ENCODE data around the gene C2.
"Not testable (repeated sequence)": the region's sequence is repeated elsewhere in the genome, so short reads cannot be mapped to it uniquely, and the experiment has no call there.

Gene C2

DNA sequence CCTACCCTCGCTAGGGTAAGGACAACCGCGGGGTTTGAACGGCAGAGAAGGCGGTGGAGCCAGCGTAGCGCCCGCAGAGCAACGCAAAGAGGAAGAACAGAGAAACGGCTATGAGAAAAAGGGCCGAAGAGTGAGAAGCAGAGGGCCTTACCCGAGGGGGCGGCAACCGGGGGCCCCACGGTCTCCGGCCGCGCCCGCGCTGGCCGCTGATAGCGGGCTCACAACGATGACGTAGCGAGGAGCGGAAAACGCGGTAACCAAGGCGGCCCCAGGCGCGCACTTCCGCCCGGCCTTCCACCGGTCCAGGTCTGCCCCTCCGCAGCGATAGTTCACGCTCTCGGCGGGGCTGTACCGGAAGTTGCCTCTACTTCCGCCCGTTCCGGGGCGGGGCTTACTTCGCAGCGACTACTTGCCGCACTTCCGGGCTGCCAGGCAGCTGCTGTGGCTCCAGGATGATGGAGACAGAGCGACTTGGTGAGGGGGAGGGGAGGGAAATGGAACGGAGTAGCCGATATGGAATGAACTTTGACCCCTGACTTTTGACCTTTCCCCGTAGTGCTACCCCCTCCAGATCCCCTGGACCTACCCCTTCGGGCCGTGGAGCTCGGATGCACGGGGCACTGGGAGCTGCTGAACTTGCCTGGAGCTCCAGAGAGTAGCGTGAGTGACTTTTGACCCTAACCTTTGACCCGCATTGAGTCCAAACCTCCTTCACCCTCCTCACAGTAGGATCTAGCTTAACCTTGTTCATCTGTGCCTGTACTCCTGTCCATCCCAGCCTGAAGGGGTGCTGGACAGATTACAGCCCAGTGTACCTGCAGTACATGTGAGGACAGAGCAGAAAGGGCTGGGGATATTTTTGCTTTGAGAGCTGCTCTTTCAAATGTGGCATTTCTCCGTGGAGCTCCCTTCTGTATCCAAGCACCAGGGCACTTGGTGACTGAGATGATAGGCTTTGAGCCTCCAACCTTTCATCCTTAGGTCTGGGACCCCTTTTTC is 31.5 kb downstream of the C2 start, which contains the start of the genes NELFE and SKIC2:
NELFE (minus strand) TSS at position 231 of the 999 bp plus-strand sequence. CDS start 525 bp downstream, outside the sequence.
SKIC2 (plus strand) TSS at position 435 of the 999 bp plus-strand sequence; CDS start at position 453, 18 bp downstream.
- peak; percentile 96 for DNase-seq (ENCODE audit: low read depth)

DNA sequence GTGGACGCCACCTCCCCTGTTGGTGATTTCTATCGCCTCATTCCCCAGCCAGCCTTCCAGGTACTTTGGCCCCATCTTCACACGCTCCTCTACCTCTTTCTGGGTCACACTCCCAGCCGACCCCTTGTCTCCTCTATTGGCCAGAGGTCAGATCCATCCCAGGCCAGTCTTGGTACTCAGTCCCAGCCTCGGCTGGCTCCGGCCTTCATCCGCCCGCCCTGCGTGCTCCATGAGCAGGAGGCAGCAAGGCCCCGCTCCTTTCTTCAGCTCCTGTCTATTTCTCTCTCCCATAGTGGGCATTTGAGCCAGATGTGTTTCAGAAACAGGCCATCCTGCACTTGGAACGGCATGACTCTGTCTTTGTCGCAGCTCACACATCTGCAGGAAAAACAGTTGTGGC is 34.1 kb downstream of the C2 start:
- DNase-seq (ENCODE audit: low read depth) = no peak

- no peak for DNase-seq (ENCODE audit: low read depth)
These were observed 36.4 kb downstream of the C2 start for GRCh38 chr6:31963921-31964320.

DNA sequence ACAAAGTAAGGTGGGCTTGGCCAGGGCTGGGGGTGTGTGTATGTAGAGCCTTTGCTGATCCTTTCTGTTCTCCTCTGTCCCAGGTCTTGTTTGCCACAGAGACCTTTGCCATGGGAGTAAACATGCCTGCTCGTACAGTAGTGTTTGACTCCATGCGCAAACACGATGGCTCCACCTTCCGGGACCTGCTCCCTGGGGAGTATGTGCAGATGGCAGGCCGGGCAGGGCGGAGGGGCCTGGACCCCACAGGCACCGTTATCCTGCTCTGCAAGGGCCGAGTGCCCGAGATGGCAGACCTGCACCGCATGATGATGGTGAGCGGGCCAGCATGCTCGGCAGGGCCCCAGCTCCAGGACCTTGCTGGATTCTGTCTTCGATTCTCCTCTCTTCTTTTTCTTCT is 38.2 kb downstream of the C2 start:
- no peak for DNase-seq (ENCODE audit: low read depth)

DNA sequence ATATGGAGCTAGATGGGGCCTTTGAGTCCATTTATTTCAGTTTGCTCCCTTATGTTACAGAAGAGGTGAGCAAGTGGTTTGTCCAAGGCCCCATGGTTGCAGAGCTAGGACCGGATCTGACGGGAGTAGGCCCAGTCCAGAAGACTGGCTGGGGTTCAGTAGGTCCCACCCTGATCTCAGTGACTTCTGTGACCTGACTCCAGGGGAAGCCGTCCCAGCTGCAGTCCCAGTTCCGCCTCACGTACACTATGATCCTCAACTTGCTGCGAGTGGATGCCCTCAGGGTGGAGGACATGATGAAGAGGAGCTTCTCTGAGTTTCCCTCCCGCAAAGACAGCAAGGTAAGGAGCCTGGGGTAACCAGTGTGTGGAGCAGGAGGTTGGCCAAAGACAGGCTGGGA is 39.0 kb downstream of the C2 start:
- no peak for DNase-seq (ENCODE audit: low read depth)

GRCh38 chr6:31966997-31967925 is 39.7 kb downstream of the C2 start:
- DNase-seq (ENCODE audit: low read depth) = no peak

- DNase-seq (ENCODE audit: low read depth) = no peak
These were observed 40.4 kb downstream of the C2 start for GRCh38 chr6:31967926-31968320.

GRCh38 chr6:31968326-31968725 is 40.8 kb downstream of the C2 start:
- no peak for DNase-seq (ENCODE audit: low read depth)

DNA sequence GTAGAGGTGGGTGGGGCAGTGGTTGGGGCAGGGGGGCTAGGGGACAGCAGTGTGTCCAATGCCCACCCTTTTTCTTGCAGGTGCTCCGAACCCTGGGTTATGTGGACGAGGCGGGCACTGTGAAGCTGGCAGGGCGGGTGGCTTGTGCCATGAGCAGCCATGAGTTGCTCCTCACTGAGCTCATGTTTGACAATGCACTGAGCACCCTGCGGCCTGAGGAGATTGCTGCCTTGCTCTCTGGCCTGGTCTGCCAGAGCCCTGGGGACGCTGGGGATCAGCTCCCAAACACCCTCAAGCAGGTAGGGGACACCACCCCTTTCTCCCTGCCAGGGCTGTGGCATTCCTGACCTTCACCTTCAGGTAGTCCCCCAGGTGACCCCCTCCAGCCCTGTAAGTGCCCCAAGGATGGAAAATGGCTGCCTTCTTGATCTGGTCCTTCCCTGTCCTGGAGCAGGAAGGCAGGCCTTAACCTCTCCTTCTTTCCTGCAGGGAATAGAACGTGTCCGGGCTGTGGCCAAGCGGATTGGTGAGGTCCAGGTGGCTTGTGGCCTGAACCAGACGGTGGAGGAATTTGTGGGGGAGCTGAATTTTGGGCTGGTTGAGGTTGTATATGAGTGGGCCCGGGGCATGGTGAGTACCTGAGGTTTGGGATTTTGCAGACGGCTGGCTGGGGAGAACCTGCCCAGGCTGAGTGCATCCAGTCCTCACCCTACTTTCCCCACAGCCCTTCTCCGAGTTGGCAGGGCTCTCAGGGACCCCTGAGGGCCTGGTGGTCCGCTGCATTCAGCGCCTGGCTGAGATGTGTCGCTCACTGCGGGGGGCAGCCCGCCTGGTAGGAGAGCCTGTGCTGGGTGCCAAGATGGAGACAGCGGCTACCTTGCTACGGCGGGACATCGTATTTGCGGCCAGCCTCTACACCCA is 41.5 kb downstream of the C2 start:
- DNase-seq (ENCODE audit: low read depth) = no peak

DNA sequence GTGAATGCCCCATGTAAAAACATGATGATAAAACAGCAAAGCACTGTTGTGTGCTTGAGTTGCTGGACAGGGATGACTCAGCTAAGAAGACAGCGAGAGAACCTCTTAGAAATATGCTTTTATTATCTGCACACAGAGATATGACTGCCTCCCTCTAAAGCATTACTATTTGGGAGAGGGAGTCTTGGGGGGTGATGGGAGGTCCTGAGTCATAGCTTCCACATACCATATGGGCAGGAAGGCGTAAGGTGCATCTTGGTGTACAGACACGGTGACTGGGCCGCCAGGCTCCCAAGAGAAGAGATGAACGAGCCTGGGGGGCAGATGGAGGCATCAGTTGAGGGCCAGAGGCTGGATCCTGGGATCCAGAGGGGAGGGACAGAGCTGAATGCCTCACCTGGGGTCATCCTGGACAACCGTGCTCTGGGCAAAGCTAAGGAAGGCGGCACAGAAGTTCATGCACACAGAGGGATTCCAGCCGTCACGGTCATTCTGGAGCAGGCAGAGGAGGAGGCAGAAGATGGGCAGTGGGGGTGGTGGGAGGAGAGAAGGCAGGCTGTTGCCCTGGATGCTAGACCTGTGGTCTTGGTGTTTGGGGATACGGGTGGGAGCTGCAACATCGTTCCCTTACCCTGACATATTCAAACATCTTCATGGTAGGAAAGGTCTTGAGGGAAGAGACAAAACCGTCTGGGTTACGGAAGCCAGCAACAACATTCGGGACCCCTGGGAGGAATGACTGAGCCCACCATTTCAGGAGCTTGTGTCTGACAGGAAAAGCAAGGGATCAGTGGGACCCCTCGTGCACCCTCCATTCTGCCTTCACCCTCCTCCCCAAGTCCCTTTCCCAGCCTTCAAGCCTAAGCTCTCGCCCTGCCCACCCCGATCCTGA is 42.4 kb downstream of the C2 start:
- DNase-seq (ENCODE audit: low read depth) = no peak

DNA sequence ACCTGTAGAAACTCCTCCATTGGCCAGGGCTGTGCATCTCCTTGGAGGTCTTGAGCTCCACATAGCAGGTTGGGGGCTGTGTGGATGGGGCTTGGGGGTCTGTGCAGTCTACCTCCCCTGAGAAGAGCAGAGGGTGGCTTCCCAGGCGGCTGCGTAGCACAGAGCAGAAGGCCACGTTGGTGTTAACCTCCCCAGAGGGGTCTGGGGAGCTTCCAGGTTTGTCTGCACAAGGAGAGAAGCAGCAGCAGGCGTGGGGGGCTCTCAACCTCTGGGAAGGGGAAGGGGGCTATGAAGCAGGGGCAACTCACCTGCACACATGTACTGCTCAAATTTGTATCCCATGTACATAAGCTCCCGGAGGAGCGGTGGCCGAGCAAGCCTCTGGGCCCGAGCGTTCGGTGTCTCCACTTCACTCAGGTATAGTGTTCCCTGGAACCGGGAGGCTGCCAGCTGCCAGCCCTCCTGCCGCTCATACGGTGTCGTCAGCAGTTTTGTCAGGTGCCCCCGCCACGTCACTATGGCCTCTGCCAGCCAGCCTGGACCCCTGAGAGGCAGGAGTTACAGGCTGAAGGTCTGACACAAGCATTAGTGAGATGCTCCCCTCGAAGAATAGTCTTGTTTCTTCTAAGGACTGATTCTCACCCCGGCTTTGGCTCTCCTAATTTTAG is 43.2 kb downstream of the C2 start:
- DNase-seq (ENCODE audit: low read depth) = no peak

DNA sequence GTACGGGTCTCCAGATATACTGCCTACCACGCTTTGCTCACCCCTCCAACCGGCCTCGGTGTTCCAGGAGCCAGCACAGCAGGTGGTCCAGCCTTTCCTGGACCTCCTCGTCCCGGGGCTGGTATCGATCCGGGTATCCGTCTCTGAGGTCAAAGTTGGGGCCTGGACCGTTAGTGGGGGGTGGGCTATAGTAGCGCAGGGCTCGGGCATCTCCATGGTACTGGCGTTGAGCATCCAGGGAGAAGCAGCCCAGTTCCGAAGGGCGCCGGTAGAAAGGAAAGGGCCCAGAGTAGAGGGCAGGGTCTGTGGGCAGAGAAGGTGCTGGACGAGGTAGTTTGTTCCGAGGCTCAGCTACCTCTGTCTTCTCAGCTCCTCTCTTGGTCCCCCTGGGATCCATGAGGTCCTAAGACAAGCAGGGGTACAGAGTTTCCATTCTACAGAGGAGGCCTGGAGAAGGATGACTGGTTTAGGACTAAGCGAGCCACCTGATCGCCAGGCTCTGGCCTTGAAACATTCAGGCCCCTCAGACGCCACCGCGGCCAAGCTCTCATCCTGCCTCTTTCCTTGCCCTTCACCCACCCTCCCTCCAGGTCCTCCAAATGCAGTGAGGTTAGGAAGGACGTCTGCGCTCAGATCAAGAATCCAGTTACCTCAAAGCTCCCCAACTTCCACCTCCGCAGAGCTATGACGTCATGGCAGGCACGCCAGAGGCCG is 43.9 kb downstream of the C2 start:
- DNase-seq (ENCODE audit: low read depth) = no peak

- peak; percentile 96 for DNase-seq (ENCODE audit: low read depth)
These were observed 44.6 kb downstream of the C2 start, which contains the start of gene DXO for GRCh38 chr6:31971993-31972708. TSS of gene DXO (minus strand) at chr6:31972138. CDS start at chr6:31971675, 463 bp downstream.

DNA sequence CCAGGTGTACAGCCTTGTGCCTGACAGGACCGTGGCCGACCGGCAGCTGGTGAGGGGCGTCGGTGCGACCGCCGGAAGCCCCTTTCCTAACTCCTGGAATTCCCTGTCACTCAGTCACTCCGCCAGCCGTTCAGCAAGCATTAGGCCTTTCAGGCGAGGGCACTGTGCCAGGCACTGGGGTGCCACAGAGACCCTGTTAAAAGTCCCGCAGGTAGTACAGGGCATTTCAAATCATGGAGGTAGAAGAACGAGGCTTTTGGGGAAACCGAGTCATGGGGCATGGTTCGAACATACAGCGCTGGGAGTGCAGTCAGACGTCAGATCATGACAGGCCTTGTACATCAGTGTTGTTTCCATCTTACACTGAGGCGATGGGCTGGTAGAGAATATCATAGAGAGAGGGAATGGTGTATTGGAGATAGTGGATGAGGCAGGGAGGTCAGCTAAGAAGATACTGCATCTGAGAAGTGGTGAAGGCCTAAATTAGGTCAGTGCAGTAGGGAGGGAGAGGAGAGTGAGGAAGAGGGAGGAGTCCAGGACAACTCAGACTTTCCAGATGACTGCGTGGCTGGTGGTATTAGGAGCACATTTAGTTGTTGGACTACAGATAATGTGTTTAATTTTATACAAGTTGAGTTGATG is 45.3 kb downstream of the C2 start:
- peak; percentile 67 for DNase-seq (ENCODE audit: low read depth)

DNA sequence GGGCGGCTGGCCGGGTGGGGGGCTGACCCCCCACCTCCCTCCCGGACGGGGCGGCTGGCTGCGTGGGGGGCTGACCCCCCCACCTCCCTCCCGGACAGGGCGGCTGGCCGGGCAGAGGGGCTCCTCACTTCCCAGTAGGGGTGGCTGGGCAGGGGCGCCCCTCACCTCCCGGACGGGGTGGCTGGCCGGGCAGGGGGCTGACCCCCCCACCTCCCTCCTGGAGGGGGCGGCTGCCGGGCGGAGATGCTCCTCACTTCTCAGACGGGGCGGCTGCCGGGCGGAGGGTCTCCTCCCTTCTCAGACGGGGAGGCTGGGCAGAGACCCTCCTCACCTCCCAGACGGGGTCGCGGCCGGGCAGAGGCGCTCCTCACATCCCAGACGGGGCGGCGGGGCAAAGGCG is 48.5 kb downstream of the C2 start:
- not testable (repeated sequence) for DNase-seq (ENCODE audit: low read depth)

DNA sequence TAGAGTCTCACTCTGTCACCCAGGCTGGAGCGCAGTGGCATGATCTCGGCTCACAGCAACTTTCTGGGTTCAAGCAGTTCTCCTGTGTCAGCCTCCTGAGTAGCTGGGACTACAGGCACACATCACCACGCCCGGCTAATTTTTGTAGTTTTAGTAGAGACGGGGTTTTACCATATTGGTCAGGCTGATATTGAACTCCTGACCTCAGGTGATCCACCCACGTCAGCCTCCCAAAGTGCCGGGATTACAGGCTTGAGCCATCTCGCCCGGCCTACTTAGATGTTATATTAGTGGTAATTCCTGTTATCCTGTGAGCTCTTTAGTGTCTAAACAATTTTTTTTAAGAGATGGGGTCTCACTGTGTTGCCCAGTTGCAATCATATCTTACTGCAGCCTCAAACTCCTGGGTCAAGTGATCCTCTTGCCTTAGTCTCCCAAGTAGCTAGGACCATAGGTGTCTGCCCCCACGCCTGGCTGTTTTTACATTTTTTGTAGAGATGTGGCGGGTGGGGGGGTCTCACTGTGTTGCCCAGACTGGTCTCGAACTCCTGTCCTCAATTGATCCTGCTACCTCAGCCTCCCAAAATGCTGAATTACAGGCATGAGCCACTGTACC is 50.4 kb downstream of the C2 start:
- no peak for DNase-seq (ENCODE audit: low read depth)

DNA sequence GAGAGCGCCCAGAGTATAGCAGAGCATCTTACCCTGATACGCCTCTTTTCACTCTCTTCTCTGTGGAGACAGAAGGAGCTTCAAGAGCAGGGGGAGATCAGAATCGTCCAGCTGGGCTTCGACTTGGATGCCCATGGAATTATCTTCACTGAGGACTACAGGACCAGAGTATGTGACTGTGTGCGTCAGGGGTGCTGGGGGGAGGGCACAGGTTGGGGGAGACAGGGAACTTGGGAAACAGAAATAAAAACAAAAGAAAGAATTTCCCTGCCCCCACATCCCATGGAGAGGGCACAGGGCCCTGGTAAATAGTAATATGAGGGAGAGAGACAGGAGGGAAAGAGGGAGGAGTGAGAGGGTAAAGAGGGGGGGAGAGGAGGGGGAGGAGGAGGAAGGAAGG is 51.3 kb downstream of the C2 start:
- no peak for DNase-seq (ENCODE audit: low read depth)
